ENCODE data around the gene TMEM163.
"Not testable (repeated sequence)": the region's sequence is repeated elsewhere in the genome, so short reads cannot be mapped to it uniquely, and the experiment has no call there.

Gene TMEM163

GRCh38 chr2:134573085-134573370 lies 145.8 kb downstream of the TMEM163 start:
- no peak for DNase-seq

DNA sequence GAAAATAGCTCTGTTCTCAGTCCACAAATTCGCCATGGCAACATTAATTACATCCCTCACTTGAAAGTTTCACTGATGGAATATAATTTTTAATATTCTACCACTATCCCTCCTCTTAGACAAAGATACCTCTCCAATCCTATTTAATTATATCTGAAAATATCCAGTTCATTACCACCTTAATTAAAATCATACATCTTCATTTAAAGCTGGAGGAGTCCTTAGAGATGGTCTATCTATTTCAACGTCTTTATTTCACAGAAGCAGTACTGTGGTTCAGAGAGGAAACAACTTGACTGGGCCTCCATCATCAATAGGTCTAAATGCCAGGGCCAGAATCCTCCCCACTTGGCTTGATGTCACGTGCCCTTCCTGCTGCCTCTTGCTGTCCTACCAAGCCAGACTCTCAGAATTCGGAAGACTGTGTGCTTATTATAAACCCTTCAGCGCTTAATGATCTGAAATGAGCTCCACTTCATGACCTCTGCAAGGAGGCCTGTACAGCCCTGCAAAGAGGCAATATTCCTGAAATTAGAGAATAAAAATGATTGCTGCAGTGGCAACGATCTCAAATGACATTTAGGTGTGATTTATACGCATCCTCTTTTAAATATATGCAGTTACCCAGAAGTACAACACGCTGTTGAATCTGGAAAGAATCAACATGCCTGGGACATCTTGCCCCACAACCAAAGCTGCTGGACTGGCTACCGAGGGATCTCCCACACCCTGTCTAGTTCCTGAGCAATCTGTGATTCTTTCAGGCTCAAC lies 146.3 kb downstream of the TMEM163 start:
- peak; percentile 26 for DNase-seq

DNA sequence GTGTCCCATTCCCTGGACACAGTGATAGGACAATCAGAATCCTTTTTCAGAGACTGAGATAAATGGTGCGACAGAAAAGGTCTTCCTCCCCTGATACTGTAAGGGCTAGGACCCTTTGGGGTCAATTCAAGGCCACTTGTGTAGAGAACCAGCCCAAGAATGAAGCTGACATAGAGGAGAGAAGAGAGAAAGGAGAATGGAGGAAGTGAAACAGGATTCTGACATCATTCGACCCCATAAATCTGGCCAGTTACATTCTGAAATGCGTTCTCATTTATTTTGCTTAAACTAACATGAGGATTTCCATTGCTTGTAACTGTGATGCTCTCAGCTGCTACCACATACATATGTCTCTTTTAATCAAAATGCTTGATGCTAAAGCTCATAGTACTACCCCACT lies 148.1 kb downstream of the TMEM163 start:
- no peak for DNase-seq

GRCh38 chr2:134568413-134568812 lies 150.4 kb downstream of the TMEM163 start:
- DNase-seq, result no peak

DNA sequence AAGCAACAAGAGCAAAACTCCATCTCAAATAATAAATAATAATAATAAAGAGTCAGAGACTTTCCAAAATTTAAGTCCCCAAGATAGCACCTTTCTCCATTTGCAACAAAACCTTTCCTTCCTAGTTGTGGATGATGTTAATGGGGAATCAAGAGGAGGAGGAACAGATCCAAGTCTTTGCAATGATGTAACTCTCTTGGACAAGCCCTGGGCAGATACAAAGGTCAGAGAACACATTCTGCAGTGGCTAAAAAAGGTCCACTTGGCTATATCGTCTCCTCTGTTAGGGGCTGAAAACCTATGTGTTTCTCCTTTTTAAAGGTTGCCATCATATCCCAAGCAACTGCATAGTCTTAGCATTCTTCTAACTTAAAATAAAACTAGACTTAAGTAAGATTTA lies 151.1 kb downstream of the TMEM163 start:
- DNase-seq, result no peak

DNA sequence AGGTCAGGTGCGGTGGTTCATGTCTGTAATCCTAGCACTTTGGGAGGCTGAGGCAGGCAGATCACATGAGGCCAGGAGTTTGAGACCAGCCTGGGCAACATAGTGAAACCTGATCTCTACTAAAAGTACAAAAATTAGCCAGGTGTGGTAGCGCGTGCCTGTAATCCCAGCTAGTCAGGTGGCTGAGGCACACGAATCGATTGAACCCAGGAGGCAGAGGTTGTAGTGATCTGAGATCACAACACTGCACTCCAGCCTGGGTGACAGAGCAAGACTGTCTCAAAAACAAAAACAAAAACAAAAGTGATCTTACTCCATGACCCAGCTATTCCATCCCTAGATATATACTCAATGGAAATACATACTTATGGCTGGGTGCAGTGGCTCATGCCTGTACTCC lies 153.8 kb downstream of the TMEM163 start:
- DNase-seq, result not testable (repeated sequence)

DNA sequence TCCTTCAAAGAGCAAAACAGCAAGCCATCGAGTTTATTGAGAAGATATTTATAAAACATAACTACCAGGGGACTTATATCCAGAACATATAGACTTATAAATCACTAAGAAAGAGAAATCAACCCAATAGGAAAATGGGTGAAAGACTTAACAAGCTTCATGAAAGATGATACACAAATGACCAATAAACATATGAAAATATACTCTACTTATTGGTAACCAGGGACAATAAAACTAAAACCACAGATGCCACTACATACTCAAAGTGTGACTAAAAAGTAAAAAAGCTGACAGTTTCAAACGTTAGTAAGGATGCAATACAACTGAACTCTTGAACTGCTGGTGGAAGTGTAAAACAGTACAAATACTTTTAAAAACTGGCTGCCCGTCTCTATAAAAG lies 154.3 kb downstream of the TMEM163 start:
- DNase-seq, result no peak

GRCh38 chr2:134558208-134558830 lies 160.5 kb downstream of the TMEM163 start:
- DNase-seq, result no peak

DNA sequence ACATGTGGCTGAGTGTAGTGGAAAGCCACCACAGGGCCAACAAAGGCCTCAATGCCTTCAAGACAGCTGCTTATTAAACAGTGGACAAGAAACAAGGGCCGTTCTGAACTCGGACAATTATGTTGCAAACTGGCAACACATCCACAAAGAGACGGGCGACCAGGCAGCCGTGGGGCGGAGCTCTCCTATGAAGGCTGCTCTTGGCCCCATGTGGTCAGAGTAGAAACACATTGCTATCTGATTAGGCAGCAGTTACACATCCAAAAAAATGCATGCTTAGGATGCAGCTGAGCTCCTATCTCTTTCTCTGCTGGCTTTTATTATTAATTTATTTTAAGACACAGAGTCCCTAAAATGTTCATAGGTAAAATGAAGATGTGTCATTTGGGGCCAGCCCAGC lies 163.4 kb downstream of the TMEM163 start:
- DNase-seq, result no peak

DNA sequence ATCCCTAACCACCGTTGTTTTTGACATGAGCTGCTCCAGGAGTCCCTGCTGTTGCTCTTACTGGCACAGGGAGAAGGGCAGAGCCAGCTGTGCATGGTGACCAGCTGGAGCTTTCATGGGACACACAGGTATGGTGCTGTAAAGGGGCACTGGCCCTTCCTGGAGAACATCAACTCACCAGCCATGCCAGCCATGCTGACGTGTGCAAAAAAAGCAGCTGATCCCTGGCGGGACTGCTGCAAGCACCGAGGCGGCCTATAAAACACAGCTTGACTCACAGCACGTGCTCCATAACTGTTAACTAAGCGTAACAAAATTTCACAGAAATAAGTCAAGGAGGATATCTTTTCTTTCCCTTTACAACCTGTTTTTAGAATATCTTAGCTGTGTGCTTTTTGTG lies 165.1 kb downstream of the TMEM163 start:
- no peak for DNase-seq

DNA sequence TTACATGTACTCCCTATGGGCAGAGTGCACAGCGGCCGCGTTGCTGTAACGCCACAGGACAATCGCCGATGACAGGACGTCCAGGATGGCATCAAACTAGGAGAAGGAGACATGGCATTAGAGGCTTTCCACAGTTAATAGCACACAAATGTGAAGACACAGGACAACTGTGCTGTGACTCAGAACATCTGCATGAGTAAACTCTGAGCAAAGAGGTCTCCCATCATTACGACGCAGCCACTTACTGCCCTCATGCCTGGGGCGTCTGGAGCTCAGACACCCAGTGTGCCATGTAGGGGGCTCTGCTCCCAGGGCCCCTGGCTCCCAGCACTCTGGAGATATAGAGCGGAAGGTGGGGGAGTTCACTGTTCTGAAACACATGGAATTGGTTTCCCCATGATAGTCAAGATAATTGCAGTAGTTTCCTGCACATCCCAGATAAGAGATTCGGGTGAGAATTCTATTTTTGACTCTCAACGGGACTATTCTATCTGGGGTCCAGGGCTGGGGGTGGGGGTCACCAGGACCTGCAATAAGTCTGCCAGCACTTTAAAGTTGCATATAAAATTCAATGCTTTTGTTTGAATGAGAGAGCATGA lies 168.1 kb downstream of the TMEM163 start:
- DNase-seq, result no peak

- DNase-seq, result no peak
These were observed 169.7 kb downstream of the TMEM163 start for GRCh38 chr2:134549104-134549503.

DNA sequence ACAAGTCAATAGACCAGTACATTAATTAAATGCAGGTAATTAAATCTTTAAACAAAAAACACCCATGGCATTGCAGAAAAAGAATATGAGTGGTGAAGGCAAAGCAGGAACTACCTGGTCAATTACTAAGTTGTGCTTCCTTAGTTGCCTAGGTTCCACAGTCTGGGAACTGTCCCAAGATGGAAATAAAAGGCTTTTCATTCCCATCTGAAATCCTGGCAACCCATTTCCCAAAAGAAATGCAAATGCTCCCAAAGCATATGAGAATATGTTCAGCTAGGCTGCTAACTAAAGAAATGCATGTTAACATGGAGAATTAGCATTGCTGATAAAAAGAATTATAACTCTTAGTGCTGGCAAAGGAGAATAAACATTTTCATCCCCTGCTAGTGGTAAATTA lies 177.8 kb downstream of the TMEM163 start:
- no peak for DNase-seq

DNA sequence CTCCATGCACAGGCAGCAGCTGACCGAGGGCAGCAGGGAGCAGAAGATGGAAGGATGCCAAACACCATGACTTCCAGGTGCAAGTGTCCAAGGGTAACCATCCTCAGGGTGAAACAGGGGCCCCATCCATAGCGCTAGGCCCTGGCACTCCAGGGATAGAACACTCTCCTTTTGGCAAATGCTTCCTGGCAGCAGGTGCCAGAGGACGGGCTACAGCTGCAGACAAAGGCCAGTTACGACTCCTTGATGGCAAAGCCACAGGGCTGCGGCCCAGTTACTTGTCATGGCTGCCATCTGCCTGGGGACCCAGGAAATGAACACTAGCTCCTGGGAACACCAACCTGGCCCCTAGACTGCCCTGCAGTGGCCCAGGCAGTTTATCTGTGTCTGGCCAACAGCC lies 178.8 kb downstream of the TMEM163 start:
- no peak for DNase-seq

- no peak for DNase-seq
These were observed 181.1 kb downstream of the TMEM163 start for GRCh38 chr2:134537702-134538101.

DNA sequence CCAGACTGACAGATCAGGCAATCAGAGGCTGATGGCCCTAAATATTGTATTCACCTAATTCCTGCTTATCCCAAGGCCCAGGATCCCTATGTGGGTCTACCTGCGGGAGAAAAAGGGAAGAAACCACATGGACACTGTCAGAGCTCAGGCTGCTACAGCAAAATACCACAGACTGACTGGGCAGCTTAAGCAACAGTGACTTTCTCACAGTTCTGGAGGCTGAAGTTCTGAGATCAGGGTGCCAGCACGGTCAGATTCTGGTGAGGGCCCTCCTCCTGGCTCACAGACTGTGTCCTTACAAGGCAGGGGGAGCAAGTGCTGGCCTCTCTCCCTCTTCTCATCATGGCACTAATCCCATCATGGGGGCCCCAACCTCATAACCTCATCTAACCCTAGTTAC lies 181.7 kb downstream of the TMEM163 start:
- no peak for DNase-seq

DNA sequence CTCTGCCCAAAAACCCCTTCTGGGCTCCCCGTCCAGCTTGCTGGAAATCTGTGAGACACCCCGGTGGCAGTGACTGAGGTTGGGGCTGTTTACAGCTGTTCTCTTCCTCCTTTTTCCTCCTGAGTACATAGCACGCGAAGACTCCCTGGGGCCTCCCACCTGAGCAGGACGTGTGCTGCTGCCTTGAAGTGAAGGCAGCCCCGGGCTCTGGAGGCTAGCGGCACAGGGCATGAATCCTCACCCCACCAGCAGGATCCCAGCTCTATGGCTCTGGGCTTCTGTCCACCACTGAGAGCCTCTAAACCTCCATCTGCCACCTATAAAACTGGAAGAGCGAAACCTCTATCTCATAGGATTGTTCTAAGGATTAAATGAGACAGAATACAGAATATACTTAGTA lies 182.5 kb downstream of the TMEM163 start:
- DNase-seq, result no peak

DNA sequence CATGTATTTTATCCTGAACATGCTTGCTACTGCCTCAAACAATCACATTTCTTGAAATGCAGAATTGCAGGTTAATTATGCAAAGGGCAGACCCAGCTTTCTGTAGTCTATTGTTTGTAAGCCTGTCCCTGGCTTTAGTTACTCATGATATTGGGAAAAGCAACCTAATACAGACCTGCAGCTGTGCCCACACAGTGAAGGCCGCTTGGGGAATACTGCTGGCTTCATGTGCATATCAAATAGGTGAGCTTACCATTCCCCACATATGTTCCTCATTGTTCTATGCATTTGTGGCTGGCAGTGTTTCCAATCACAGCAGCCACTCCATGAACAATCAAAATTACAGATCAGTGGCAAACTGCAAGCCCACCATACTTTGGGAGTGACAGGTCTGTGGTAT lies 186.3 kb downstream of the TMEM163 start:
- DNase-seq, result no peak

GRCh38 chr2:134527381-134527780 lies 191.4 kb downstream of the TMEM163 start:
- no peak for DNase-seq

- DNase-seq, result no peak
These were observed 196.0 kb downstream of the TMEM163 start for GRCh38 chr2:134522496-134523455.

DNA sequence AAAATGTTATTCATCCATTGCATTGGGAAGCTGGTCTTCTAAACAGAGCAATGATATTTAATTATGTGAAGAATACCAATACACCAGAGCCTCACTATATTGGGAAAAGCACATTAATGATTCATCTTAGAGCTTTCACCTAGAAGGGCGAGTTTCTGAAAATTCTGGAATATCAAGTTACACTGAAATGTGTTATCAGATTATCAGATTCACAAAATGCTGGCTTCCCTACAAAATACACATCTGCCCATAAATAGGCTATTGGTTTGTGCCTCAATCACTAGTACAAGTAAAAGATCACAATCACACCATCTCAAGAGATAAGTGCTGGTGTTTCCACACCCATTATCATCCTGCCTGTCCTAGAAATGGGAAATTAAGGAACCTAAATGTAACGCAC lies 200.7 kb downstream of the TMEM163 start:
- DNase-seq, result no peak

DNA sequence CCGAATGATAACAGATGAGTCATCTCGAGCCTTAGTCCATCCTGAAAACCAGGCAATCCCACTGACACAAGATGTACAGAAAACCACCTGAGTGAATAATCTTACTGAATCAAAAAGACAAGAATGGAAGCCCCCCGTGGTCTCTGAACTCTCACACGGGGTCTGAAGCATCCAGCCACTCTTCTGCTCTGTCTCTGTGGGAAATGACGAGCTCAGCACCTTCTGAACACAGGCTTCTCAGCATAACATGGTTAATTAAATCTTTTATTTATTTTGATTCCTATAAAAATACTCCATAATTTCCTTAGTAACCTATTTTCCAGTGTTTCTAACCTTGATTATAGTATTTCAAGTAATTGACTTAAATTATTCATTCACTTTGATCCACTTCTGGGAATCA lies 203.7 kb downstream of the TMEM163 start:
- DNase-seq, result no peak

DNA sequence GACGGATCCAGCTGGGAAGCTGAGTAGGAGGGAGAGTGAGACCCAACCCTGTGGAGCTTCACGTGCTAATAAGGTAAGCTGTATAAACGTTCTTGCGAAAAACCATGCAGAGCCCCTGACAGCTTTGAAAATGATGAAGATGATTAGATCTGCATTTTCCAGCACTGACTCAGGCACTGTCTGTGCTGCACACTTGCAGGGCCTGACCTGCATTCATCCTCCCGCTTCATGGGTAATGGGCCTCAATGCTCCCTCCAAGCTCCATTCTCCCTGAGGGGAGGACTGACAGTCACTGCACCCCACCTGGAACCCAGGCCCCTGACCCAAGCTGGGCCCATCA lies 205.4 kb downstream of the TMEM163 start:
- no peak for DNase-seq

Data from DMS79 (cell line).